Activated T-cell treated with anti-CD3 and anti-CD28 coated beads, Interleukin-2, amount 50 U/mL, for 72 hours (primary cell): ENCODE data around the gene MAGT1. TPM values are rescaled to one million over a fixed set of nuclear protein-coding genes. Genes with fewer than 3 reads are reported as not detected.
A peak's percentile ranks its signal among the peaks of the same experiment; 100 is the strongest.
"Not testable (repeated sequence)": the region's sequence is repeated elsewhere in the genome, so short reads cannot be mapped to it uniquely, and the experiment has no call there.

Experiments used
- ATAC-seq, 2 donors: fragments of 150-1000 bp; cut with Tn5 transposase; replicated peaks in 1 of 2; 2 replicates each; pipeline ENCODE4 v1.10.0; 2021; ENCODE audit warnings: moderate library complexity in 2 of 2, mild to moderate bottlenecking in 1 of 2
- DNase-seq, 2 donors: peaks; one replicate each; pipeline ENCODE4 v3.0.0; 2021 to 2022; ENCODE audit warnings: mixed read lengths in 1 of 2
- H3K27ac Mint-ChIP-seq: one replicate; pipeline ENCODE4 v1.8.0; 2022; ENCODE audit warnings: mild to moderate bottlenecking, moderate library complexity, mixed read lengths
- H3K27me3 Mint-ChIP-seq: one replicate; pipeline ENCODE4 v1.8.0; 2022; ENCODE audit warnings: low read depth, mixed read lengths
- H3K36me3 Mint-ChIP-seq, 2 donors: one replicate each; pipeline ENCODE4 v1.8.0; 2022; ENCODE audit warnings: mixed read lengths in 2 of 2, mild to moderate bottlenecking in 1 of 2; ENCODE audit not compliant: insufficient read depth in 2 of 2
- H3K4me1 Mint-ChIP-seq: one replicate; pipeline ENCODE4 v1.8.0; 2022; ENCODE audit warnings: low read depth, mixed read lengths
- H3K4me3 Mint-ChIP-seq, 2 donors: one replicate each; pipeline ENCODE4 v1.8.0; 2022; ENCODE audit warnings: mild to moderate bottlenecking in 2 of 2, mixed read lengths in 2 of 2, moderate library complexity in 2 of 2
- H3K9me3 Mint-ChIP-seq, 2 donors: one replicate each; pipeline ENCODE4 v1.8.0; 2022; ENCODE audit warnings: mixed read lengths in 2 of 2
- total RNA-seq, 2 donors: library from RNA; stranded (reverse); gene quantifications; one replicate each; pipeline ENCODE4 v1.2.3, GENCODE V29; 2022

MAGT1 gene
- total RNA-seq, 2 donors from 2014 or later = 29.6 to 35.0 TPM

GRCh38 chrX:77910108-77910840 lies 15.0 kb upstream of the MAGT1 start, which contains the start of gene ATP7A:
TSS of gene ATP7A (plus strand) at chrX:77910693. CDS start at chrX:77971642, 60,949 bp downstream.
- no peaks in the 10 kb centered on the region for H3K9me3 Mint-ChIP-seq
- no peaks in the 10 kb centered on the region for H3K27me3 Mint-ChIP-seq
- ATAC-seq (peak; percentile 95), DNase-seq (peak; percentile 89 to 91)
- H3K36me3 Mint-ChIP-seq = peaks cover 2 to 3% of the 10 kb centered on the region in 2 donors
- H3K4me1 Mint-ChIP-seq = peaks cover 20% of the 10 kb centered on the region
- peak within 1 kb of the TSS; percentile 98 for H3K4me3 Mint-ChIP-seq
- H3K27ac Mint-ChIP-seq = peak within 1 kb of the TSS; percentile 99

GRCh38 chrX:77901506-77901905 lies 6.3 kb upstream of the MAGT1 start:
- no peak for DNase-seq
- H3K4me3 Mint-ChIP-seq = peak overlapping the region; percentile 79 to 100
- peaks cover 16% of the 10 kb centered on the region for H3K4me1 Mint-ChIP-seq
- H3K36me3 Mint-ChIP-seq = peaks cover 3 to 20% of the 10 kb centered on the region in 2 donors
- peak overlapping the region; percentile 77 for H3K27ac Mint-ChIP-seq
- H3K9me3 Mint-ChIP-seq = no peaks in the 10 kb centered on the region
- H3K27me3 Mint-ChIP-seq = no peaks in the 10 kb centered on the region
- ATAC-seq = no peak

- Mint-ChIP-seq H3K4me3 (peak overlapping the region; percentile 79 to 100), H3K27ac (peak overlapping the region; percentile 99), H3K27me3 (no peaks in the 10 kb centered on the region), H3K36me3 (peaks cover 3 to 21% of the 10 kb centered on the region in 2 donors), H3K4me1 (peaks cover 16% of the 10 kb centered on the region), H3K9me3 (no peaks in the 10 kb centered on the region)
- no peak for DNase-seq
- ATAC-seq = no peak
Measured at GRCh38 chrX:77900688-77901087, 5.5 kb upstream of the MAGT1 start.

- ATAC-seq = peak; percentile 67 to 72
- peak; percentile 66 to 67 for DNase-seq
- peak within 1 kb of the TSS; percentile 79 to 100 for H3K4me3 Mint-ChIP-seq
- peak within 1 kb of the TSS; percentile 99 for H3K27ac Mint-ChIP-seq
- H3K9me3 Mint-ChIP-seq = no peaks in the 10 kb centered on the region
- H3K4me1 Mint-ChIP-seq = peaks cover 16% of the 10 kb centered on the region
- H3K36me3 Mint-ChIP-seq = peaks cover 9 to 23% of the 10 kb centered on the region in 2 donors
- no peaks in the 10 kb centered on the region for H3K27me3 Mint-ChIP-seq
Measured at GRCh38 chrX:77899081-77899828, 4.0 kb upstream of the MAGT1 start, which contains the start of gene COX7B. TSS of gene COX7B (plus strand) at chrX:77899468. CDS start at chrX:77899554, 86 bp downstream.

GRCh38 chrX:77893713-77894112 lies 1.5 kb downstream of the MAGT1 start:
- DNase-seq (no peak), ATAC-seq (no peak)
- peaks cover 29% of the 10 kb centered on the region for H3K4me1 Mint-ChIP-seq
- H3K9me3 Mint-ChIP-seq = no peaks in the 10 kb centered on the region
- peak overlapping the region; percentile 100 for H3K27ac Mint-ChIP-seq
- peak overlapping the region; percentile 90 to 100 for H3K4me3 Mint-ChIP-seq
- peaks cover 3 to 10% of the 10 kb centered on the region in 2 donors for H3K36me3 Mint-ChIP-seq
- no peaks in the 10 kb centered on the region for H3K27me3 Mint-ChIP-seq

- Mint-ChIP-seq H3K4me3 (peak overlapping the region; percentile 90 to 100), H3K27ac (peak overlapping the region; percentile 26), H3K9me3 (no peaks in the 10 kb centered on the region), H3K4me1 (peaks cover 29% of the 10 kb centered on the region), H3K27me3 (no peaks in the 10 kb centered on the region), H3K36me3 (peaks cover 3 to 10% of the 10 kb centered on the region in 2 donors)
- no peak for DNase-seq
- no peak for ATAC-seq
Measured at GRCh38 chrX:77892887-77893286, 2.3 kb downstream of the MAGT1 start.

GRCh38 chrX:77881418-77881817 lies 13.8 kb downstream of the MAGT1 start:
- H3K27ac Mint-ChIP-seq = peak overlapping the region; percentile 24

GRCh38 chrX:77875372-77875771 lies 19.9 kb downstream of the MAGT1 start:
- no peak for ATAC-seq
- no peaks in the 10 kb centered on the region for H3K4me1 Mint-ChIP-seq

More at GRCh38 chrX:77881418-77881817, 13.8 kb downstream of the MAGT1 start:
- H3K36me3 Mint-ChIP-seq, H3K27me3 Mint-ChIP-seq, ATAC-seq, H3K9me3 Mint-ChIP-seq, DNase-seq, H3K4me1 Mint-ChIP-seq, H3K4me3 Mint-ChIP-seq: not testable (repeated sequence)

GRCh38 chrX:77831544-77831943 lies 63.7 kb downstream of the MAGT1 start:
- not testable (repeated sequence) for H3K27ac Mint-ChIP-seq, H3K4me1 Mint-ChIP-seq, H3K36me3 Mint-ChIP-seq, H3K4me3 Mint-ChIP-seq, DNase-seq, H3K9me3 Mint-ChIP-seq, H3K27me3 Mint-ChIP-seq, ATAC-seq

More at GRCh38 chrX:77875372-77875771, 19.9 kb downstream of the MAGT1 start:
- Mint-ChIP-seq H3K4me3 (no peak overlapping the region), H3K9me3 (no peaks in the 10 kb centered on the region), H3K36me3 (peaks cover 4 to 8% of the 10 kb centered on the region in 2 donors), H3K27ac (no peak overlapping the region), H3K27me3 (no peaks in the 10 kb centered on the region)
- no peak for DNase-seq

- H3K27ac Mint-ChIP-seq, H3K4me3 Mint-ChIP-seq, ATAC-seq, H3K4me1 Mint-ChIP-seq, H3K9me3 Mint-ChIP-seq, DNase-seq, H3K27me3 Mint-ChIP-seq: not testable (repeated sequence)
- H3K36me3 Mint-ChIP-seq = peaks cover 6 to 20% of the 10 kb centered on the region in 2 donors
Measured at GRCh38 chrX:77821989-77822388, 73.2 kb downstream of the MAGT1 start.

GRCh38 chrX:77820091-77820727 lies 75.0 kb downstream of the MAGT1 start:
- no peak overlapping the region for H3K4me3 Mint-ChIP-seq
- ATAC-seq (no peak), DNase-seq (no peak)
- H3K4me1 Mint-ChIP-seq = peaks cover 14% of the 10 kb centered on the region
- peaks cover 4 to 16% of the 10 kb centered on the region in 2 donors for H3K36me3 Mint-ChIP-seq
- peaks cover 5% of the 10 kb centered on the region for H3K27me3 Mint-ChIP-seq
- no peak overlapping the region for H3K27ac Mint-ChIP-seq
- peaks cover 3% of the 10 kb centered on the region in 2 donors for H3K9me3 Mint-ChIP-seq

GRCh38 chrX:77814210-77814609 lies 81.0 kb downstream of the MAGT1 start:
- no peak for ATAC-seq
- Mint-ChIP-seq H3K27me3 (peaks cover 9% of the 10 kb centered on the region), H3K4me3 (no peak overlapping the region), H3K27ac (no peak overlapping the region), H3K4me1 (peaks cover 16% of the 10 kb centered on the region), H3K9me3 (no peaks in the 10 kb centered on the region), H3K36me3 (peaks cover 0 to 4% of the 10 kb centered on the region in 2 donors)
- DNase-seq = no peak

- no peak overlapping the region for H3K4me3 Mint-ChIP-seq
- no peak overlapping the region for H3K27ac Mint-ChIP-seq
- H3K36me3 Mint-ChIP-seq = no peaks in the 10 kb centered on the region
- H3K9me3 Mint-ChIP-seq = peaks cover 0 to 4% of the 10 kb centered on the region in 2 donors
- H3K4me1 Mint-ChIP-seq = no peaks in the 10 kb centered on the region
- H3K27me3 Mint-ChIP-seq = no peaks in the 10 kb centered on the region
- no peak for ATAC-seq
- DNase-seq = no peak
Measured at GRCh38 chrX:77802201-77802600, 93.0 kb downstream of the MAGT1 start.
